Effector memory CD4-positive, alpha-beta T cell (primary cell): ENCODE data around the gene CTBP2.

Experiments used
- DNase-seq, 3 donors: peaks; one replicate each; pipeline ENCODE4 v3.0.0-alpha.2; 2020
- H3K27ac ChIP-seq: 2 replicates; pipeline ENCODE4 v1.7.0; 2013; ENCODE audit warnings: mild to moderate bottlenecking, low read length, moderate library complexity; ENCODE audit not compliant: insufficient read depth, poor library complexity, severe bottlenecking
- H3K27me3 ChIP-seq: replicated peaks from 2 replicates; pipeline ENCODE4 v1.7.0; 2013; ENCODE audit warnings: mild to moderate bottlenecking, low read length; ENCODE audit not compliant: insufficient read depth, control insufficient read depth, poor library complexity, severe bottlenecking
- H3K36me3 ChIP-seq: 2 replicates; pipeline ENCODE4 v1.7.0; 2013; ENCODE audit warnings: mild to moderate bottlenecking, low read length, moderate library complexity; ENCODE audit not compliant: control insufficient read depth, insufficient read depth
- H3K4me1 ChIP-seq: 2 replicates; pipeline ENCODE4 v1.7.0; 2013; ENCODE audit warnings: low read length, mild to moderate bottlenecking; ENCODE audit not compliant: control insufficient read depth, insufficient read depth, poor library complexity, severe bottlenecking
- H3K4me3 ChIP-seq: 2 replicates; pipeline ENCODE4 v1.7.0; 2013; ENCODE audit warnings: low read length, low read depth, mild to moderate bottlenecking; ENCODE audit not compliant: insufficient read depth, poor library complexity, severe bottlenecking
- H3K9me3 ChIP-seq: 2 replicates; pipeline ENCODE4 v1.7.0; 2013; ENCODE audit warnings: mild to moderate bottlenecking, low read length, moderate library complexity; ENCODE audit not compliant: control insufficient read depth

CTBP2 gene

GRCh38 chr10:125012851-125013528, 147.4 kb downstream of the CTBP2 start:
- no peaks in the 10 kb centered on the region for H3K4me1 ChIP-seq
- no peaks in the 10 kb centered on the region for H3K36me3 ChIP-seq
- no peak for DNase-seq
- H3K27me3 ChIP-seq, result no peaks in the 10 kb centered on the region
- no peak overlapping the region for H3K4me3 ChIP-seq
- H3K9me3 ChIP-seq, result no peaks in the 10 kb centered on the region
- H3K27ac ChIP-seq, result no peak overlapping the region

GRCh38 chr10:125011926-125012705, 148.2 kb downstream of the CTBP2 start:
- Histone ChIP-seq H3K4me1 (no peaks in the 10 kb centered on the region), H3K27me3 (no peaks in the 10 kb centered on the region), H3K9me3 (no peaks in the 10 kb centered on the region), H3K4me3 (no peak overlapping the region), H3K36me3 (no peaks in the 10 kb centered on the region), H3K27ac (no peak overlapping the region)
- no peak for DNase-seq

DNA sequence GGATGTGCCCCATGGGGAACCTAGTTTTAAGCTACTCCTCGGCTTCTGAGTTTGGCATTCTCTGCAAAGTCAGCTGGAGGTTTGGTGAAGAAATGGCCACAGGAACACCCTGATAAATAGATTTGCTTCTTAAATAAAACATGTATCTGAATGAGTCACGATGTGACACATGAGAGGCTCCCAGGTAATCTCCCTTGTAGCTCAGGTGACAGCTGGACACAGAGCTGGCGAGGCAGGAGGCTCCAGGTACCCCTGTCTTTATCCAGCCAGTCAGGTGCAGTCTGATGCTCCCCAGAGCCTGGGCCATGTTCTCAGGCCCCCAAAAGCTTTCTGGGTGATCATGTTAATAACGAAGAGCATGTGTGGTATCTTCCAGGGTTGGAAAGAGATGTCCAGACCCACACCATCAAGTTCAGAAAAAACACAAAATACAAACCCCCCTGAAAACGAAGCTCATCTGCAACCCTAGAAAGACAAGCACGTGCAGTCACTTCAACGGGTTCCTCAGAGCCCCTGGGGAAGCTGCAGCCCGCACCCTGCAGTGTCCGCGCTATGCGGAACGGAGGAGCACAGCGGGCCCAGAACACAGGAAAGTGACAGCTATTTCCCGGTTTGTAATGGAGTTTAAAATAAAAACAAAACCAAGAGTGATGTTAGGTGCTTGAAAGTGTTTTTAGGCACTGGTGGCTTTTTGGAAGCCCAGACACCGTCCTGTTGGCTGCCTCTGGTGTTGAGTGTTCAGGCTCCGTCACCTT, 149.0 kb downstream of the CTBP2 start:
- no peaks in the 10 kb centered on the region for H3K27me3 ChIP-seq
- H3K27ac ChIP-seq, result no peak overlapping the region
- no peak for DNase-seq
- H3K4me3 ChIP-seq, result no peak overlapping the region
- no peaks in the 10 kb centered on the region for H3K36me3 ChIP-seq
- no peaks in the 10 kb centered on the region for H3K9me3 ChIP-seq
- H3K4me1 ChIP-seq, result no peaks in the 10 kb centered on the region

DNA sequence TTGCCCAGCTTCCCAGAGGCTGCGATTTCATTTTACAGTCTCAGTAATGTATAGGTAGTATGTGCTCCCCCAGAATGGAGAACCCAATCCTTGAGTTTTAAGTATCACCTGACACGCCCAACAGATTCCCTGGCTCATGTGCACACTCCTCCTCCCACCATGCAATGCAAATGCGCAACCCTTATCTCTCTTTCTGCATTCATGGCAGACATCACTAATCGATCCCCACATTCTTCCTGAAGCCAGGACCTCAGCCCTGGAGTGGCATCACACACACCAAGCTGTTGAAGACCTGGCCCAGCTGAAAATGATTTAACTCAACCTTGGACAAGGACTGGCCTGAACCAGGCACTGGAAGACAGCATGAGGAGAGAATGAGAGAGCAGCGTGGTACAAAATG, 150.0 kb downstream of the CTBP2 start:
- H3K36me3 ChIP-seq, result no peaks in the 10 kb centered on the region
- no peak overlapping the region for H3K27ac ChIP-seq
- no peak overlapping the region for H3K4me3 ChIP-seq
- DNase-seq, result no peak
- H3K27me3 ChIP-seq, result no peaks in the 10 kb centered on the region
- no peaks in the 10 kb centered on the region for H3K4me1 ChIP-seq
- H3K9me3 ChIP-seq, result no peaks in the 10 kb centered on the region

- H3K27ac ChIP-seq, result no peak overlapping the region
- DNase-seq, result no peak
Measured at GRCh38 chr10:125009661-125010161, 150.7 kb downstream of the CTBP2 start.

GRCh38 chr10:125008689-125009638, 151.4 kb downstream of the CTBP2 start:
- Histone ChIP-seq H3K4me1 (no peaks in the 10 kb centered on the region), H3K27ac (no peak overlapping the region), H3K9me3 (no peaks in the 10 kb centered on the region), H3K36me3 (no peaks in the 10 kb centered on the region), H3K4me3 (no peak overlapping the region), H3K27me3 (no peaks in the 10 kb centered on the region)
- DNase-seq, result no peak

More at GRCh38 chr10:125009661-125010161, 150.7 kb downstream of the CTBP2 start:
- no peaks in the 10 kb centered on the region for H3K4me1 ChIP-seq
- H3K27me3 ChIP-seq, result no peaks in the 10 kb centered on the region
- no peaks in the 10 kb centered on the region for H3K36me3 ChIP-seq
- H3K4me3 ChIP-seq, result no peak overlapping the region
- no peaks in the 10 kb centered on the region for H3K9me3 ChIP-seq

GRCh38 chr10:125007436-125007835, 152.9 kb downstream of the CTBP2 start:
- H3K27ac ChIP-seq, result no peak overlapping the region
- no peaks in the 10 kb centered on the region for H3K9me3 ChIP-seq
- H3K4me1 ChIP-seq, result no peaks in the 10 kb centered on the region
- H3K4me3 ChIP-seq, result no peak overlapping the region
- DNase-seq, result no peak
- no peaks in the 10 kb centered on the region for H3K27me3 ChIP-seq
- H3K36me3 ChIP-seq, result no peaks in the 10 kb centered on the region

GRCh38 chr10:125006921-125007426, 153.4 kb downstream of the CTBP2 start:
- Histone ChIP-seq H3K27ac (no peak overlapping the region), H3K27me3 (no peaks in the 10 kb centered on the region), H3K4me1 (no peaks in the 10 kb centered on the region), H3K4me3 (no peak overlapping the region), H3K36me3 (no peaks in the 10 kb centered on the region), H3K9me3 (no peaks in the 10 kb centered on the region)
- no peak for DNase-seq

DNA sequence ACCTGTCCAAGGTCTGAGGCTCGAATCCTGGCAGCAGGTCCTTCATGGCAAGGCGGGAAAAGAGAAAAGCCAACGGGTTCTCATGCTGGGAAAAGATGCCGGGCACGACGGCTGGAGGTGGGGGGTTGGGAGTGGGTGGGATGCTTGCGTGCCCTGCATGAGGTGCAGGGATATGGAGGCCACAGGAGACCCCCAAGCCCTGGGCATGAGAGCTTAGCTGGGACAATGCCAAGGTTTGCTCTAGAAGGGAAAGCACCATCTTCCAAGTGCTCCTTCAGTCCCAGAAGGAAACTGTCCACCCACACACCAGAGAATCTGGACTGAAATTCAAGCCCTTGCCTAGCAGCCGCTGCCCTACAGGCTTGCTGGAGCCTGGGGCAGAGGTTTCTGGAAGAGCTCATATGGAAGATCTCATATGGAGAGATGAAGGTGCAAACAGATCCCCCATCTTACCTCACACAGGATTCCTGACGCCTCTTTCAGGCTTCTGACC, 154.1 kb downstream of the CTBP2 start:
- no peaks in the 10 kb centered on the region for H3K9me3 ChIP-seq
- H3K4me1 ChIP-seq, result no peaks in the 10 kb centered on the region

More for the DNA sequence above, 154.1 kb downstream of the CTBP2 start:
- no peak overlapping the region for H3K4me3 ChIP-seq
- H3K36me3 ChIP-seq, result no peaks in the 10 kb centered on the region
- DNase-seq, result no peak
- H3K27me3 ChIP-seq, result no peaks in the 10 kb centered on the region
- H3K27ac ChIP-seq, result no peak overlapping the region
